ENCODE measurements around the gene MYO6. TPM values are rescaled to one million over a fixed set of nuclear protein-coding genes. Genes with fewer than 3 reads are reported as not detected.

The MYO6 gene
- total and polyA plus RNA-seq, 5 donors from 2014 or later: 0.07 to 1.6 (median 0.57) TPM

GRCh38 chr6:75937846-75938245 lies 188.8 kb downstream of the MYO6 start:
- Mint-ChIP-seq H3K27ac (no peak overlapping the region), H3K4me3 (no peak overlapping the region)

GRCh38 chr6:75940564-75940963 lies 191.5 kb downstream of the MYO6 start:
- no peak for DNase-seq
- H3K4me1 Mint-ChIP-seq: no peaks in the 10 kb centered on the region
- Histone ChIP-seq H3K4me3 (ENCODE audit: low read depth, low read length) (no peak overlapping the region), H3K36me3 (ENCODE audit: control insufficient read depth, insufficient read depth, low read length) (no peaks in the 10 kb centered on the region), H3K9me3 (ENCODE audit: control insufficient read depth in 2 of 2, low read length in 2 of 2) (no peaks in the 10 kb centered on the region), H3K27me3 (ENCODE audit: control insufficient read depth, insufficient read depth, low read length) (no peaks in the 10 kb centered on the region), H3K27ac (ENCODE audit: insufficient read depth, low read length, poor library complexity, severe bottlenecking) (no peak overlapping the region), H3K4me1 (ENCODE audit: control insufficient read depth, insufficient read depth, low read length, poor library complexity, severe bottlenecking) (no peaks in the 10 kb centered on the region)
- peaks cover 0 to 3% (median 1%) of the 10 kb centered on the region in 7 donors for H3K9me3 Mint-ChIP-seq
- H3K36me3 Mint-ChIP-seq: no peaks in the 10 kb centered on the region
- no peak overlapping the region for H3K4me3 Mint-ChIP-seq
- no peak overlapping the region for H3K27ac Mint-ChIP-seq
- no peak for ATAC-seq (ENCODE audit: low read depth in 2 of 2)
- H3K27me3 Mint-ChIP-seq: peaks cover 16% of the 10 kb centered on the region

More at GRCh38 chr6:75937846-75938245, 188.8 kb downstream of the MYO6 start:
- ATAC-seq (ENCODE audit: low read depth in 2 of 2) (no peak), DNase-seq (no peak)
- Mint-ChIP-seq H3K27me3 (peaks cover 25% of the 10 kb centered on the region), H3K36me3 (no peaks in the 10 kb centered on the region), H3K9me3 (peaks cover 0 to 3% (median 1%) of the 10 kb centered on the region in 7 donors), H3K4me1 (peaks cover 0 to 10% (median 5%) of the 10 kb centered on the region in 4 donors)
- no peaks in the 10 kb centered on the region for H3K36me3 ChIP-seq (ENCODE audit: control insufficient read depth, insufficient read depth, low read length)
- no peaks in the 10 kb centered on the region for H3K27me3 ChIP-seq (ENCODE audit: control insufficient read depth, insufficient read depth, low read length)
- peaks cover 3% of the 10 kb centered on the region for H3K4me1 ChIP-seq (ENCODE audit: control insufficient read depth, insufficient read depth, low read length, poor library complexity, severe bottlenecking)
- no peaks in the 10 kb centered on the region for H3K9me3 ChIP-seq (ENCODE audit: control insufficient read depth in 2 of 2, low read length in 2 of 2)
- H3K4me3 ChIP-seq (ENCODE audit: low read depth, low read length): no peak overlapping the region
- H3K27ac ChIP-seq (ENCODE audit: insufficient read depth, low read length, poor library complexity, severe bottlenecking): no peak overlapping the region

GRCh38 chr6:75941509-75941908 lies 192.5 kb downstream of the MYO6 start:
- Histone ChIP-seq H3K4me1 (ENCODE audit: control insufficient read depth, insufficient read depth, low read length, poor library complexity, severe bottlenecking) (no peaks in the 10 kb centered on the region), H3K4me3 (ENCODE audit: low read depth, low read length) (no peak overlapping the region), H3K36me3 (ENCODE audit: control insufficient read depth, insufficient read depth, low read length) (no peaks in the 10 kb centered on the region), H3K27me3 (ENCODE audit: control insufficient read depth, insufficient read depth, low read length) (no peaks in the 10 kb centered on the region), H3K27ac (ENCODE audit: insufficient read depth, low read length, poor library complexity, severe bottlenecking) (no peak overlapping the region), H3K9me3 (ENCODE audit: control insufficient read depth in 2 of 2, low read length in 2 of 2) (no peaks in the 10 kb centered on the region)
- Mint-ChIP-seq H3K4me3 (no peak overlapping the region), H3K27me3 (peaks cover 9% of the 10 kb centered on the region), H3K4me1 (no peaks in the 10 kb centered on the region), H3K9me3 (peaks cover 0 to 3% (median 1%) of the 10 kb centered on the region in 7 donors), H3K27ac (no peak overlapping the region), H3K36me3 (no peaks in the 10 kb centered on the region)
- DNase-seq (no peak), ATAC-seq (ENCODE audit: low read depth in 2 of 2) (no peak)

- Mint-ChIP-seq H3K9me3 (peaks cover 0 to 3% (median 0%) of the 10 kb centered on the region in 7 donors), H3K27me3 (no peaks in the 10 kb centered on the region), H3K27ac (no peak overlapping the region), H3K4me3 (no peak overlapping the region), H3K36me3 (no peaks in the 10 kb centered on the region), H3K4me1 (no peaks in the 10 kb centered on the region)
- Histone ChIP-seq H3K27me3 (ENCODE audit: control insufficient read depth, insufficient read depth, low read length) (no peaks in the 10 kb centered on the region), H3K4me1 (ENCODE audit: control insufficient read depth, insufficient read depth, low read length, poor library complexity, severe bottlenecking) (no peaks in the 10 kb centered on the region), H3K36me3 (ENCODE audit: control insufficient read depth, insufficient read depth, low read length) (no peaks in the 10 kb centered on the region), H3K4me3 (ENCODE audit: low read depth, low read length) (no peak overlapping the region), H3K9me3 (ENCODE audit: control insufficient read depth in 2 of 2, low read length in 2 of 2) (no peaks in the 10 kb centered on the region), H3K27ac (ENCODE audit: insufficient read depth, low read length, poor library complexity, severe bottlenecking) (no peak overlapping the region)
- ATAC-seq (ENCODE audit: low read depth in 2 of 2) (no peak), DNase-seq (no peak)
Measured at GRCh38 chr6:75943381-75943780, 194.3 kb downstream of the MYO6 start.

GRCh38 chr6:75946146-75946831 lies 197.2 kb downstream of the MYO6 start:
- no peaks in the 10 kb centered on the region for H3K4me1 Mint-ChIP-seq
- no peak overlapping the region for H3K27ac Mint-ChIP-seq

GRCh38 chr6:75947935-75948334 lies 198.9 kb downstream of the MYO6 start:
- H3K4me1 ChIP-seq (ENCODE audit: control insufficient read depth, insufficient read depth, low read length, poor library complexity, severe bottlenecking): no peaks in the 10 kb centered on the region
- Mint-ChIP-seq H3K4me1 (no peaks in the 10 kb centered on the region), H3K36me3 (no peaks in the 10 kb centered on the region), H3K9me3 (no peaks in the 10 kb centered on the region), H3K27me3 (no peaks in the 10 kb centered on the region), H3K27ac (no peak overlapping the region), H3K4me3 (no peak overlapping the region)
- no peaks in the 10 kb centered on the region for H3K27me3 ChIP-seq (ENCODE audit: control insufficient read depth, insufficient read depth, low read length)
- H3K9me3 ChIP-seq (ENCODE audit: control insufficient read depth in 2 of 2, low read length in 2 of 2): no peaks in the 10 kb centered on the region
- no peak for ATAC-seq (ENCODE audit: low read depth in 2 of 2)
- no peak overlapping the region for H3K4me3 ChIP-seq (ENCODE audit: low read depth, low read length)
- no peak for DNase-seq
- no peaks in the 10 kb centered on the region for H3K36me3 ChIP-seq (ENCODE audit: control insufficient read depth, insufficient read depth, low read length)
- no peak overlapping the region for H3K27ac ChIP-seq (ENCODE audit: insufficient read depth, low read length, poor library complexity, severe bottlenecking)

More at GRCh38 chr6:75946146-75946831, 197.2 kb downstream of the MYO6 start:
- H3K4me3 Mint-ChIP-seq: no peak overlapping the region
- Histone ChIP-seq H3K4me3 (ENCODE audit: low read depth, low read length) (no peak overlapping the region), H3K9me3 (ENCODE audit: control insufficient read depth in 2 of 2, low read length in 2 of 2) (no peaks in the 10 kb centered on the region), H3K27me3 (ENCODE audit: control insufficient read depth, insufficient read depth, low read length) (no peaks in the 10 kb centered on the region), H3K27ac (ENCODE audit: insufficient read depth, low read length, poor library complexity, severe bottlenecking) (no peak overlapping the region), H3K4me1 (ENCODE audit: control insufficient read depth, insufficient read depth, low read length, poor library complexity, severe bottlenecking) (no peaks in the 10 kb centered on the region), H3K36me3 (ENCODE audit: control insufficient read depth, insufficient read depth, low read length) (no peaks in the 10 kb centered on the region)
- H3K36me3 Mint-ChIP-seq: no peaks in the 10 kb centered on the region
- H3K27me3 Mint-ChIP-seq: no peaks in the 10 kb centered on the region
- ATAC-seq (ENCODE audit: low read depth in 2 of 2): no peak
- no peak for DNase-seq
- no peaks in the 10 kb centered on the region for H3K9me3 Mint-ChIP-seq

GRCh38 chr6:75952128-75952527 lies 203.1 kb downstream of the MYO6 start:
- H3K36me3 ChIP-seq (ENCODE audit: control insufficient read depth, insufficient read depth, low read length): no peaks in the 10 kb centered on the region
- no peaks in the 10 kb centered on the region for H3K27me3 ChIP-seq (ENCODE audit: control insufficient read depth, insufficient read depth, low read length)
- no peaks in the 10 kb centered on the region for H3K27me3 Mint-ChIP-seq
- no peaks in the 10 kb centered on the region for H3K4me1 Mint-ChIP-seq
- H3K27ac Mint-ChIP-seq: no peak overlapping the region
- H3K9me3 ChIP-seq (ENCODE audit: control insufficient read depth in 2 of 2, low read length in 2 of 2): no peaks in the 10 kb centered on the region
- H3K27ac ChIP-seq (ENCODE audit: insufficient read depth, low read length, poor library complexity, severe bottlenecking): no peak overlapping the region
- H3K4me3 Mint-ChIP-seq: no peak overlapping the region
- no peaks in the 10 kb centered on the region for H3K4me1 ChIP-seq (ENCODE audit: control insufficient read depth, insufficient read depth, low read length, poor library complexity, severe bottlenecking)
- no peak overlapping the region for H3K4me3 ChIP-seq (ENCODE audit: low read depth, low read length)
- peaks cover 0 to 5% (median under 1%) of the 10 kb centered on the region in 7 donors for H3K9me3 Mint-ChIP-seq
- ATAC-seq (ENCODE audit: low read depth in 2 of 2) (no peak), DNase-seq (no peak)
- no peaks in the 10 kb centered on the region for H3K36me3 Mint-ChIP-seq

GRCh38 chr6:75963569-75963968 lies 214.5 kb downstream of the MYO6 start:
- DNase-seq (no peak), ATAC-seq (ENCODE audit: low read depth in 2 of 2) (no peak)
- Histone ChIP-seq H3K4me1 (ENCODE audit: control insufficient read depth, insufficient read depth, low read length, poor library complexity, severe bottlenecking) (no peaks in the 10 kb centered on the region), H3K36me3 (ENCODE audit: control insufficient read depth, insufficient read depth, low read length) (no peaks in the 10 kb centered on the region), H3K9me3 (ENCODE audit: control insufficient read depth in 2 of 2, low read length in 2 of 2) (no peaks in the 10 kb centered on the region), H3K4me3 (ENCODE audit: low read depth, low read length) (no peak overlapping the region), H3K27me3 (ENCODE audit: control insufficient read depth, insufficient read depth, low read length) (no peaks in the 10 kb centered on the region), H3K27ac (ENCODE audit: insufficient read depth, low read length, poor library complexity, severe bottlenecking) (no peak overlapping the region)
- no peak overlapping the region for H3K4me3 Mint-ChIP-seq
- no peaks in the 10 kb centered on the region for H3K27me3 Mint-ChIP-seq
- H3K4me1 Mint-ChIP-seq: no peaks in the 10 kb centered on the region
- no peaks in the 10 kb centered on the region for H3K36me3 Mint-ChIP-seq
- H3K27ac Mint-ChIP-seq: no peak overlapping the region
- peaks cover 0 to 5% (median 2%) of the 10 kb centered on the region in 7 donors for H3K9me3 Mint-ChIP-seq

Measured in CD4-positive, CD25-positive, alpha-beta regulatory T cell (primary cell).